ENCODE data around the gene ADARB2.
"Not testable (repeated sequence)": the region's sequence is repeated elsewhere in the genome, so short reads cannot be mapped to it uniquely, and the experiment has no call there.

The ADARB2 gene

GRCh38 chr10:1169981-1170866 lies 567.1 kb downstream of the ADARB2 start:
- no peak for DNase-seq (ENCODE audit: low spot score)

GRCh38 chr10:1169186-1169885 lies 568.0 kb downstream of the ADARB2 start:
- DNase-seq (ENCODE audit: low spot score) = no peak

- no peak for DNase-seq (ENCODE audit: low spot score)
These were observed 568.6 kb downstream of the ADARB2 start for GRCh38 chr10:1168763-1169162.

GRCh38 chr10:1166828-1167275 lies 570.5 kb downstream of the ADARB2 start:
- no peak for DNase-seq (ENCODE audit: low spot score)

- DNase-seq (ENCODE audit: low spot score) = no peak
These were observed 571.1 kb downstream of the ADARB2 start for GRCh38 chr10:1166101-1166827.

- DNase-seq (ENCODE audit: low spot score) = no peak
These were observed 573.5 kb downstream of the ADARB2 start for GRCh38 chr10:1163831-1164230.

GRCh38 chr10:1163204-1163660 lies 574.1 kb downstream of the ADARB2 start:
- no peak for DNase-seq (ENCODE audit: low spot score)

GRCh38 chr10:1162481-1163203 lies 574.7 kb downstream of the ADARB2 start:
- DNase-seq (ENCODE audit: low spot score) = no peak

- not testable (repeated sequence) for DNase-seq (ENCODE audit: low spot score)
These were observed 576.0 kb downstream of the ADARB2 start for GRCh38 chr10:1161315-1161673.

- no peak for DNase-seq (ENCODE audit: low spot score)
These were observed 576.6 kb downstream of the ADARB2 start for GRCh38 chr10:1160561-1161314.

GRCh38 chr10:1159131-1160061 lies 577.9 kb downstream of the ADARB2 start:
- no peak for DNase-seq (ENCODE audit: low spot score)

GRCh38 chr10:1158536-1158935 lies 578.8 kb downstream of the ADARB2 start:
- not testable (repeated sequence) for DNase-seq (ENCODE audit: low spot score)

GRCh38 chr10:1158066-1158465 lies 579.3 kb downstream of the ADARB2 start:
- no peak for DNase-seq (ENCODE audit: low spot score)

- DNase-seq (ENCODE audit: low spot score) = no peak
These were observed 579.8 kb downstream of the ADARB2 start for GRCh38 chr10:1157615-1157933.

- DNase-seq (ENCODE audit: low spot score) = no peak
These were observed 580.3 kb downstream of the ADARB2 start for GRCh38 chr10:1156921-1157614.

GRCh38 chr10:1156616-1156886 lies 580.8 kb downstream of the ADARB2 start:
- DNase-seq (ENCODE audit: low spot score) = no peak

GRCh38 chr10:1155791-1156615 lies 581.3 kb downstream of the ADARB2 start:
- no peak for DNase-seq (ENCODE audit: low spot score)

- no peak for DNase-seq (ENCODE audit: low spot score)
These were observed 582.6 kb downstream of the ADARB2 start for GRCh38 chr10:1154531-1155295.

Data from GM03348 (cell line).